Hepatocyte (in vitro differentiated cells): Measurements from ENCODE around the gene CAPZB. TPM values are rescaled to one million over a fixed set of nuclear protein-coding genes. Genes with fewer than 3 reads are reported as not detected.
A peak's percentile ranks its signal among the peaks of the same experiment; 100 is the strongest.

Source experiments
- DNase-seq: peaks from one replicate; pipeline ENCODE4 v3.0.0-alpha.2; 2016; ENCODE audit warnings: low spot score
- H2AFZ ChIP-seq: fragments of 200-600 bp; sonication (generic); 2 replicates; pipeline ENCODE4 v1.6.0; 2016; ENCODE audit warnings: antibody characterized with exemption, mild to moderate bottlenecking
- H3K27ac ChIP-seq: fragments of 200-600 bp; sonication (generic); 2 replicates; pipeline ENCODE4 v1.5.1; 2016; ENCODE audit warnings: mild to moderate bottlenecking
- H3K27me3 ChIP-seq: fragments of 200-600 bp; sonication (generic); 2 replicates; pipeline ENCODE4 v1.6.1; 2016
- H3K36me3 ChIP-seq: fragments of 200-600 bp; sonication (generic); replicated peaks from 2 replicates; pipeline ENCODE4 v1.5.1; 2016; ENCODE audit warnings: low read depth; ENCODE audit not compliant: insufficient read depth
- H3K4me1 ChIP-seq: fragments of 200-600 bp; sonication (generic); 2 replicates; pipeline ENCODE4 v1.5.1; 2016; ENCODE audit warnings: mild to moderate bottlenecking, moderate library complexity; ENCODE audit not compliant: insufficient read depth
- H3K4me2 ChIP-seq: fragments of 200-600 bp; sonication (generic); 2 replicates; pipeline ENCODE4 v1.6.0; 2016
- H3K4me3 ChIP-seq: fragments of 200-600 bp; sonication (generic); 2 replicates; pipeline ENCODE4 v1.5.1; 2016; ENCODE audit warnings: mild to moderate bottlenecking
- H3K79me2 ChIP-seq: fragments of 200-600 bp; sonication (generic); 2 replicates; pipeline ENCODE4 v1.6.0; 2017; ENCODE audit warnings: mild to moderate bottlenecking
- H3K9me2 ChIP-seq: fragments of 200-600 bp; sonication (generic); replicated peaks from 2 replicates; pipeline ENCODE4 v1.6.0; 2017; ENCODE audit warnings: mild to moderate bottlenecking; ENCODE audit not compliant: insufficient read depth
- H3K9me3 ChIP-seq: fragments of 200-600 bp; sonication (generic); 2 replicates; pipeline ENCODE4 v1.5.1; 2016; ENCODE audit warnings: low read depth, mild to moderate bottlenecking
- H4K20me1 ChIP-seq: fragments of 200-600 bp; sonication (generic); 2 replicates; pipeline ENCODE4 v1.6.0; 2016; ENCODE audit warnings: mild to moderate bottlenecking; ENCODE audit not compliant: insufficient read depth, poor library complexity, severe bottlenecking
- CTCF ChIP-seq: fragments of 200-600 bp; sonication (generic); IDR thresholded peaks from 2 replicates; pipeline ENCODE4 v1.5.1; 2016; ENCODE audit warnings: antibody characterized with exemption, mild to moderate bottlenecking; ENCODE audit not compliant: poor library complexity
- EZH2 ChIP-seq: fragments of 200-600 bp; sonication (generic); IDR thresholded peaks from 2 replicates; pipeline ENCODE4 v1.6.1; 2016; ENCODE audit warnings: antibody characterized with exemption, mild to moderate bottlenecking, borderline replicate concordance
- EZH2phosphoT487 ChIP-seq: fragments of 200-600 bp; sonication (generic); IDR thresholded peaks from one replicate; pipeline ENCODE4 v1.6.1; 2018; ENCODE audit warnings: antibody characterized with exemption, mild to moderate bottlenecking, low read depth, moderate library complexity; ENCODE audit not compliant: unreplicated experiment, severe bottlenecking
- WGBS: methylation state at CpG from one replicate; pipeline ENCODE4 v1.1.6; 2016; ENCODE audit warnings: low lambda C conversion rate; ENCODE audit errors: missing lambda C conversion rate; 5-methylcytosine and 5-hydroxymethylcytosine counted together
- polyA plus RNA-seq: library from polyadenylated mRNA; unstranded; fragments of >200 nt; fragmentation: Nextera tagmentation; extraction: Ambion mirVana; gene quantifications from 2 replicates; pipeline ENCODE4 v1.2.1, GENCODE V29; 2016
- total RNA-seq: library from RNA; depleted of rRNA; stranded (reverse); fragments of >200 nt; gene quantifications from 2 replicates; pipeline ENCODE4 v1.2.3, GENCODE V29; 2014

The CAPZB gene
- total and polyA plus RNA-seq, 2 experiments from 2014 or later = 139 to 261 TPM

DNA sequence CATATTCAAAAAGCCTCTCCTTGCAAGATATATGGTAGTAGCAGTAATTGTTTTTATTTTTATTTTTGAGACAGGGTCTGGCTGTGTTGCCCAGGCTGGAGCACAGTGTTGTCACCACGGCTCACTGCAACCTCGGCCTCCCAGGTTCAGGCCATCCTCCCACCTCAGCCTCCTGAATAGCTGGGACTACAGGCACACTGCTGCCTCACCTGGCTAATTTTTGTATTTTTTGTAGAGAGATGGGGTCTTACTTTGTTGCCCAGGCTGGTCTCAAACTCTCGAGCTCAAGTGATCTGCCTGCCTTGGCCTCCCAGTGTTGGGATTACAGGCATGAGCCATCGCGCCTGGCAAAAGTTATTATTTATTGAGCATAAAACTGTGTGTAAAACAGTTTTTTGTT, 134.8 kb downstream of the CAPZB start:
- TF ChIP-seq CTCF (no peak), EZH2phosphoT487 (no peak), EZH2 (no peak)
- no peak overlapping the region for H3K4me3 ChIP-seq
- no peaks in the 10 kb centered on the region for H3K36me3 ChIP-seq
- H4K20me1 ChIP-seq = no peaks in the 10 kb centered on the region
- DNase-seq = no peak
- 99% methylated on average over 5 of the region's 5 CpGs for WGBS
- H3K27me3 ChIP-seq = no peaks in the 10 kb centered on the region
- H3K27ac ChIP-seq = no peak overlapping the region
- H3K4me1 ChIP-seq = no peaks in the 10 kb centered on the region
- no peaks in the 10 kb centered on the region for H3K9me3 ChIP-seq
- no peaks in the 10 kb centered on the region for H3K79me2 ChIP-seq
- H3K9me2 ChIP-seq = no peaks in the 10 kb centered on the region
- no peak overlapping the region for H3K4me2 ChIP-seq
- no peak overlapping the region for H2AFZ ChIP-seq

GRCh38 chr1:19349999-19350398, 135.3 kb downstream of the CAPZB start:
- no peak for TF ChIP-seq EZH2
- TF ChIP-seq EZH2phosphoT487 = no peak
- no peak for TF ChIP-seq CTCF
- WGBS = 97% methylated on average over 17 of the region's 17 CpGs
- no peak for DNase-seq
- Histone ChIP-seq H3K4me1 (no peaks in the 10 kb centered on the region), H4K20me1 (no peaks in the 10 kb centered on the region), H3K9me2 (no peaks in the 10 kb centered on the region), H3K27ac (no peak overlapping the region), H3K79me2 (no peaks in the 10 kb centered on the region), H3K9me3 (no peaks in the 10 kb centered on the region), H3K27me3 (no peaks in the 10 kb centered on the region), H3K36me3 (no peaks in the 10 kb centered on the region), H2AFZ (no peak overlapping the region), H3K4me3 (no peak overlapping the region), H3K4me2 (no peak overlapping the region)

DNA sequence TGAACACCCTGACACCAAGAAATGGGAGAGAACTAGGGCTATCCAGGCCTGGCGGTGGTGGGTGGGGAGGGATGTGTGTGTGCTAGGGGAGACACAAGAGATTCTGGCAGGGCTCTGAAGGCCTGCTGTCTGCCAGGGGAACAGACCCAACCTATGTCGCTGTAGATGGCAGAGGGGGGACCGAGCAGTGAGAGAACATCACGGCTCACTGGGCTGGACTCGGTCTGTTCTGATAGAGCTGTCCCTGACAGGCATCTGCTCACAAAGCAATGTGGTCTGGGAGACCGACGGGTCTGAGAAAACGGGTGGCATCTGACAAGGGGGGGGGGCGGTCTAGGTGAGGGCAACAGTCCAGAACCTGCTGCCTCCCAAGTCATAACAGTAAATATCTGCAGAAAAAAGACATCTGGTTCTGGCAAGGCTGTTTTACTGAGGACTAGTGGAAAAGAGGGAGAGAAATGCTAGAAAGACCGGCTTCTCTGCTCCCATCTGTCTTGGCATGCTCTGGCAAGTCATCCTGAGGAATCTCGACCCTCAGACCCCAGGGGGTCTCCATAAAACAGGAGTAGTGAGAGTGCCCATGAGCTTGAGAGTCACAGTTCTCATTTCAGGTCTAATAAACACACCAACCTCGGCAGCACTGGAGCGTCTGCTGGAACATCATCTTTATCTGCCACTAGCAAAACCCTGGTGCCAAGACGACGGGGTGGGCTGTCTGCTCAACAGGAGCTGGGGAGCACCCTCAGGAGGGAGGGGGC, 136.7 kb downstream of the CAPZB start:
- DNase-seq = no peak
- Histone ChIP-seq H3K79me2 (no peaks in the 10 kb centered on the region), H3K4me3 (no peak overlapping the region), H3K4me2 (no peak overlapping the region), H3K4me1 (no peaks in the 10 kb centered on the region), H2AFZ (no peak overlapping the region), H4K20me1 (no peaks in the 10 kb centered on the region), H3K27me3 (no peaks in the 10 kb centered on the region), H3K9me2 (no peaks in the 10 kb centered on the region), H3K36me3 (no peaks in the 10 kb centered on the region), H3K27ac (no peak overlapping the region), H3K9me3 (no peaks in the 10 kb centered on the region)
- WGBS = 91% methylated on average over 15 of the region's 15 CpGs
- TF ChIP-seq EZH2phosphoT487 (no peak), EZH2 (no peak)

DNA sequence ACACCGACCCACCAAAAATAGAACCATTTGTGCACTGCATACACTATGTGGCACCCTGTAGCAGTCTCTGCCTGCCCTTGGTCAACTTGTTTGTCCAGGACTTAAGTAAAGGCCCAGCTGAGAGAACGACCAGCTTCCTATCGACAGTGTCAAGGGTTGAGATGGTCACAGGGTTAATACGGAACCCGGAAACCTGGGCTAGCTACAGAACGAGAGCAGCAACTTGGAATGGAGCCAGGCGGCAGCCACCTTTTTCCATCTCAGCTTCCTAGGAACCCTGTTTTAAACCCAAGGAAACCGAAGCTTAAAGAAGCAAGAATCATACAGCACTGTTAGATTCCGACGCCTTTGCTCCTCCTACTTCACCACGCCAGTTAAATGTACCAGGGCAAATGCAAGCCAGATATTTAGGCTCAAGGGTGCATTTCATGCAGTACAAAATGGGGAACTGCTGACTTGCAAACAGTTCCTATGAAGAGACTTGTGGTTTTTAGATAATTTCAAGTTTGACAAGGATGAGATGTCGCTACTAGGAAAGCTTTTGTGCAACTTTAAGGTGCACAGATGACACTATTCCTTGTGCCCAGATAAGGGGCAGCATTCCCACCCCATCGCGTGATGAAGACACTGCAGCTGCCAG, 137.7 kb downstream of the CAPZB start:
- Histone ChIP-seq H4K20me1 (no peaks in the 10 kb centered on the region), H2AFZ (no peak overlapping the region), H3K36me3 (no peaks in the 10 kb centered on the region), H3K4me2 (no peak overlapping the region), H3K79me2 (no peaks in the 10 kb centered on the region), H3K9me3 (no peaks in the 10 kb centered on the region), H3K9me2 (no peaks in the 10 kb centered on the region), H3K27ac (no peak overlapping the region), H3K4me3 (no peak overlapping the region), H3K4me1 (no peaks in the 10 kb centered on the region), H3K27me3 (no peaks in the 10 kb centered on the region)
- no peak for TF ChIP-seq EZH2phosphoT487
- no peak for TF ChIP-seq EZH2
- no peak for TF ChIP-seq CTCF
- DNase-seq = peak; percentile 39
- 85% methylated on average over 14 of the region's 14 CpGs for WGBS
